HEK293T (cell line): Measurements from ENCODE around the gene TRIM62.
A peak's percentile ranks its signal among the peaks of the same experiment; 100 is the strongest.

Experiments
- CTCF ChIA-PET: fragments of 350-600 bp; formaldehyde crosslinking; extraction: SDS; loops from one replicate; lab custom pipeline; 2021; ENCODE audit warnings: antibody characterized with exemption, inconsistent platforms; lab: Yijun Ruan, JAX
- POLR2A ChIA-PET: fragments of 350-600 bp; formaldehyde crosslinking; extraction: SDS; loops from one replicate; lab custom pipeline; 2020; ENCODE audit warnings: antibody characterized with exemption, inconsistent platforms; lab: Yijun Ruan, JAX
- DNase-seq: peaks from one replicate; pipeline ENCODE4 v3.0.0; 2012; ENCODE audit warnings: mixed read lengths; ENCODE audit errors: extremely low spot score
- ARNT ChIP-seq: fragments of 450-650 bp; IDR thresholded peaks from 2 replicates; pipeline ENCODE4 v1.6.1; 2017; ENCODE audit warnings: mild to moderate bottlenecking
- BHLHE40 ChIP-seq: fragments of 450-650 bp; IDR thresholded peaks from 2 replicates; pipeline ENCODE4 v1.6.1; 2016; ENCODE audit warnings: mild to moderate bottlenecking, moderate library complexity, borderline replicate concordance
- CTBP1 ChIP-seq: fragments of 450-650 bp; IDR thresholded peaks from 2 replicates; pipeline ENCODE4 v1.6.1; 2016; ENCODE audit warnings: borderline replicate concordance
- ELF4 ChIP-seq: fragments of 450-650 bp; IDR thresholded peaks from 2 replicates; pipeline ENCODE4 v1.6.1; 2017; ENCODE audit warnings: antibody characterized with exemption
- FOXA1 ChIP-seq: fragments of 450-650 bp; IDR thresholded peaks from 2 replicates; pipeline ENCODE4 v1.6.1; 2016; ENCODE audit warnings: mild to moderate bottlenecking
- FOXK2 ChIP-seq: fragments of 450-650 bp; IDR thresholded peaks from 2 replicates; pipeline ENCODE4 v1.6.1; 2016; ENCODE audit warnings: mild to moderate bottlenecking
- FOXM1 ChIP-seq: fragments of 450-650 bp; IDR thresholded peaks from 2 replicates; pipeline ENCODE4 v1.6.1; 2017; ENCODE audit warnings: mild to moderate bottlenecking, borderline replicate concordance
- HDGF ChIP-seq: fragments of 450-650 bp; IDR thresholded peaks from 2 replicates; pipeline ENCODE4 v1.6.1; 2017; ENCODE audit warnings: antibody characterized with exemption, borderline replicate concordance
- L3MBTL2 ChIP-seq: fragments of 450-650 bp; conservative IDR thresholded peaks from 2 replicates; pipeline ENCODE4 v1.6.1; 2016; ENCODE audit warnings: mild to moderate bottlenecking
- LEF1 ChIP-seq: fragments of 450-650 bp; IDR thresholded peaks from 2 replicates; pipeline ENCODE4 v1.6.1; 2017; ENCODE audit warnings: mild to moderate bottlenecking, borderline replicate concordance
- NFRKB ChIP-seq: fragments of 450-650 bp; IDR thresholded peaks from 2 replicates; pipeline ENCODE4 v1.6.1; 2016; ENCODE audit warnings: mild to moderate bottlenecking, moderate library complexity
- PKNOX1 ChIP-seq: fragments of 450-650 bp; IDR thresholded peaks from 2 replicates; pipeline ENCODE4 v1.6.1; 2016
- SP1 ChIP-seq: fragments of 450-650 bp; IDR thresholded peaks from 2 replicates; pipeline ENCODE4 v1.6.1; 2017
- SUZ12 ChIP-seq: fragments of 450-650 bp; IDR thresholded peaks from 2 replicates; pipeline ENCODE4 v1.6.1; 2016; ENCODE audit warnings: mild to moderate bottlenecking
- TARDBP ChIP-seq: fragments of 450-650 bp; IDR thresholded peaks from 2 replicates; pipeline ENCODE4 v1.6.1; 2016
- ZNF384 ChIP-seq: fragments of 450-650 bp; IDR thresholded peaks from 2 replicates; pipeline ENCODE4 v1.6.1; 2016

The TRIM62 gene

DNA sequence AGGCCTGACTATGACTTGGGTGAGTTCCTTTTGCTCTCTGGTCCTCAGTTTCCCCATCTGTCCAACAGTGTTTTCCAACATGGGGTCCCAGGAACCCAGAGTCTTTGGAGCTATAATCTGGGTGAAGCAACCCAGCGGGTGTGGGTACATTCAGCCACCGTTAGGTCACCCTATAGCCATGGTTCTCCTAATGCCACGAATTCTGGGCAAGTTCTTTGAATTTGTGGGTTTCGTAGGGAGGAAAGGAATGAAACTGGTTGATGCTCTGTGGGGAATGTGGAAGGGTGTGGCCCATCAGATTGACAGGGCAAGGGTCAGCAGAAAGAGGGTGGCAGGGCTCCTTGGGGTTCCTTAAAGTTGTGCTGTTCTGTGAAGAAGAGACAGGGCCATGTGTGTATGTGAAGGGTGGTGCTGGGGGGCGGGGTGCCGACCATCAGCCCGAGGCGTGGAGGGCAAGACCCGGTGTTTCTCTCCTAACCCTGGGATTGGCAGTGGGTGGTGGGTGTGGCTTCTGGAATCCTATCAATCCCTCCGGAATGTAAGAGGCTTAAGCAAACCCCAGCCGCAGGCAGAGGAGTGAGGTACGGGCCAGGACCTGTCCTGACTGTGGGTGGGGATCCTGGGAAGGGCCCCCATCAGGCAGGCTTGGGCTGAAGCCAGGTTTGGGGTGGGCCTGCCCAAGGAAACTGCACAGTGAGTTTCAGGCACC, 39.0 kb upstream of the TRIM62 start:
- DNase-seq = peak; percentile 8
- CTCF ChIA-PET = no interaction called here
- POLR2A ChIA-PET = no interaction called here
- TF ChIP-seq L3MBTL2 (no peak), ZNF384 (no peak), ARNT (no peak), TARDBP (no peak), ELF4 (no peak), BHLHE40 (no peak), LEF1 (no peak), SUZ12 (no peak), HDGF (no peak), FOXM1 (no peak), NFRKB (no peak), SP1 (no peak), PKNOX1 (no peak)

GRCh38 chr1:33219886-33220661, 38.2 kb upstream of the TRIM62 start:
- POLR2A ChIA-PET = no interaction called here
- CTCF ChIA-PET = no interaction called here
- TF ChIP-seq ARNT (no peak), NFRKB (no peak), LEF1 (no peak), ZNF384 (no peak), ELF4 (no peak), PKNOX1 (no peak), SP1 (no peak), TARDBP (no peak), FOXA1 (no peak), FOXK2 (no peak), SUZ12 (no peak), FOXM1 (no peak), L3MBTL2 (no peak), HDGF (no peak), BHLHE40 (no peak), CTBP1 (no peak)
- peak; percentile 27 for DNase-seq

DNA sequence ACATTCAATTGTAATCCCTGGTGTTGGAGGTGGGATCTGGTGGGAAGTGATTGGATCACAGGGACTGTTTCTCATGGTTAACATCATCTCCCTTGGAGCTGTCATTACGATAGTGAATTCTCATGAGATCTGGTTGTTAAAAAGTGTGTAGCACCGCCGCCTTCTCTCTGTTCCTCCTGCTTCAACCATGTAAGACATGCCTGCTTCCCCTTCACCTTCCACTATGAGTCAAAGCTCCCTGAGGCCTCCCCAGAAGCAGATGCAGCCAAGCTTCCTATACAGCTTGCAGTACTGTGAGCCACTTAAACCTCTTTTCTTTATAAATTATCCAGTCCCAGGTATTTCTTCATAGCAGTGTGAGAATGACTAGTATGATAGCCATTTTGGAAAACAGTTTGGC, 30.1 kb upstream of the TRIM62 start:
- POLR2A ChIA-PET = no interaction called here
- no peak for TF ChIP-seq BHLHE40
- TF ChIP-seq ZNF384 = no peak
- no peak for TF ChIP-seq L3MBTL2
- no peak for TF ChIP-seq ARNT
- no peak for TF ChIP-seq FOXA1
- no peak for TF ChIP-seq TARDBP
- TF ChIP-seq CTBP1 = no peak
- TF ChIP-seq FOXK2 = no peak
- TF ChIP-seq SP1 = no peak
- no peak for TF ChIP-seq SUZ12
- no peak for TF ChIP-seq HDGF
- no peak for TF ChIP-seq NFRKB
- TF ChIP-seq PKNOX1 = no peak
- no peak for TF ChIP-seq ELF4
- no peak for TF ChIP-seq FOXM1
- DNase-seq = no peak
- CTCF ChIA-PET = no interaction called here

DNA sequence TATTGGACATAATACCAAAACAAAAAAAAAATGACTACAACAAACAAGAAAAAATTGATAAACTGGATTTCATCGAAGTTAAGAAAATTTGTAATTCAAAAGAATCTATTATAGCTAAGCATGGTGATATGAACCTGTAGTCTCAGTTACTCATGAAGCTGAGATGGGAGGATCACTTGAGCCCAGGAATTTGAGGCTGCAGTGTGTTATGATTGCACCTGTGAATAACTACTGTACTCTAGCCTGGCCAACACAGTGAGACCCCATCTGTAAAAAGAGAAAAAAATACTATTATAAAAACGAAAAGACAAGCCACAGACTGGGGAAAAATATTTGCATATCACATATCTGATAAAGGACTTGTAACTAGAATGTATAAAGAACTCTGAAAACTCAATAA, 24.5 kb upstream of the TRIM62 start:
- CTCF ChIA-PET = no interaction called here
- no peak for TF ChIP-seq ELF4
- TF ChIP-seq CTBP1 = no peak
- no peak for TF ChIP-seq PKNOX1
- no peak for TF ChIP-seq TARDBP
- TF ChIP-seq ZNF384 = no peak
- no peak for TF ChIP-seq LEF1
- TF ChIP-seq SP1 = no peak
- no peak for TF ChIP-seq SUZ12
- no peak for TF ChIP-seq FOXA1
- no peak for TF ChIP-seq BHLHE40
- no peak for TF ChIP-seq HDGF
- no peak for TF ChIP-seq FOXK2
- no peak for TF ChIP-seq FOXM1
- TF ChIP-seq L3MBTL2 = no peak
- no peak for DNase-seq
- POLR2A ChIA-PET = no interaction called here

GRCh38 chr1:33195556-33195955, 13.7 kb upstream of the TRIM62 start:
- ChIA-PET CTCF (interaction anchor here (0.7 to 1.1 kb wide), 2 partner anchors 56 to 57 kb away, joined by 3 read pairs; no protein-coding TSS in a partner anchor), POLR2A (no interaction called here)
- no peak for TF ChIP-seq LEF1
- no peak for TF ChIP-seq SUZ12
- TF ChIP-seq HDGF = no peak
- no peak for TF ChIP-seq PKNOX1
- TF ChIP-seq ZNF384 = no peak
- DNase-seq = no peak
